ENCODE data around the gene EFCAB6. TPM values are rescaled to one million over a fixed set of nuclear protein-coding genes. Genes with fewer than 3 reads are reported as not detected.

EFCAB6 gene
- total RNA-seq, 1 experiment from 2014 or later, result 0.52 TPM

DNA sequence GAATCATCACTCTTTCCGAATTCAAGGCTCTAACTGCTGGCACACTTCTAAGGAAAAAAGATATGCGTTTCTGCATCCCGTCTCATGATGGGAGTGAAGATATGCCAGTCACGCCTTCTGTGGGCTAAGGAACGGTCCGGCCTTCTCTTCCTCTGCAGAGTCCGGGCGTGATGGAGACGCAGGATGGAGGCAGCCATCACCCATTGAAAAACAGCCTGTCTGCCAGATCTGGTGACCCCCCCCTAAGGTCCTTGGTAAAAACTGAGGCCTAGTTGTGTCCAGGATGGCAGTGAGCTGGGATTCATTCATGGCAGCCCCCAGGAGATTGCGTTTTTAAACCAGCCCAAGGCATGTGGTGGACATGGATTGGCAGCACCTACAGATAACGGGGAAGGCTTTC lies 6.9 kb upstream of the EFCAB6 start:
- no peaks in the 10 kb centered on the region for H3K27me3 ChIP-seq (ENCODE audit: insufficient read depth, low read length)
- no peaks in the 10 kb centered on the region for H3K36me3 ChIP-seq (ENCODE audit: control insufficient read depth in 1 of 2, insufficient read depth in 2 of 2, low read length in 2 of 2)
- no peaks in the 10 kb centered on the region for H3K79me2 ChIP-seq (ENCODE audit: insufficient read depth, low read length)
- H3K27ac ChIP-seq (ENCODE audit: low read depth, low read length), result no peak overlapping the region
- intact Hi-C loops (cut with micrococcal nuclease), result no loop called here
- no peak overlapping the region for H3K4me3 ChIP-seq (replicated peaks in 1 of 2; ENCODE audit: low read depth in 1 of 2, low read length in 2 of 2)
- no peak for TF ChIP-seq JUND (IDR thresholded peaks at IDR 0.05)
- TF ChIP-seq CBX3 (IDR thresholded peaks at IDR 0.05; ENCODE audit: low read depth), result no peak
- TF ChIP-seq, protein P1, sequence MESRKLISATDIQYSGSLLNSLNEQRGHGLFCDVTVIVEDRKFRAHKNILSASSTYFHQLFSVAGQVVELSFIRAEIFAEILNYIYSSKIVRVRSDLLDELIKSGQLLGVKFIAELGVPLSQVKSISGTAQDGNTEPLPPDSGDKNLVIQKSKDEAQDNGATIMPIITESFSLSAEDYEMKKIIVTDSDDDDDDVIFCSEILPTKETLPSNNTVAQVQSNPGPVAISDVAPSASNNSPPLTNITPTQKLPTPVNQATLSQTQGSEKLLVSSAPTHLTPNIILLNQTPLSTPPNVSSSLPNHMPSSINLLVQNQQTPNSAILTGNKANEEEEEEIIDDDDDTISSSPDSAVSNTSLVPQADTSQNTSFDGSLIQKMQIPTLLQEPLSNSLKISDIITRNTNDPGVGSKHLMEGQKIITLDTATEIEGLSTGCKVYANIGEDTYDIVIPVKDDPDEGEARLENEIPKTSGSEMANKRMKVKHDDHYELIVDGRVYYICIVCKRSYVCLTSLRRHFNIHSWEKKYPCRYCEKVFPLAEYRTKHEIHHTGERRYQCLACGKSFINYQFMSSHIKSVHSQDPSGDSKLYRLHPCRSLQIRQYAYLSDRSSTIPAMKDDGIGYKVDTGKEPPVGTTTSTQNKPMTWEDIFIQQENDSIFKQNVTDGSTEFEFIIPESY (IDR thresholded peaks at IDR 0.05; ENCODE audit: extremely low read depth, insufficient replicate concordance, low read length), result no peak
- TF ChIP-seq YY1 (IDR thresholded peaks at IDR 0.05; ENCODE audit: extremely low read depth, insufficient replicate concordance, low read depth, low read length), result no peak
- TF ChIP-seq POLR2AphosphoS5 (IDR thresholded peaks at IDR 0.05; ENCODE audit: low read depth, low read length), result no peak
- TF ChIP-seq ZFX (IDR thresholded peaks at IDR 0.05), result no peak
- TF ChIP-seq EZH2phosphoT487 (IDR thresholded peaks at IDR 0.05; ENCODE audit: borderline replicate concordance), result no peak
- no peak for TF ChIP-seq FOSL1 (IDR thresholded peaks at IDR 0.05; ENCODE audit: low read depth)
- TF ChIP-seq CEBPB (IDR thresholded peaks at IDR 0.05; ENCODE audit: low read depth), result no peak
- ChIA-PET POLR2A (no interaction called here), RAD21 (ENCODE audit: low non-redundant PET in 1 of 2, low total read pairs in 2 of 2, uncharacterized antibody in 2 of 2, unreplicated experiment in 2 of 2) (no interaction called here), CTCF (no interaction called here)
- no peak overlapping the region for H3K9ac ChIP-seq (ENCODE audit: low read length)
- H3K4me2 ChIP-seq (ENCODE audit: low read length), result no peak overlapping the region
- no peaks in the 10 kb centered on the region for H3K9me3 ChIP-seq (ENCODE audit: control insufficient read depth in 1 of 2, insufficient read depth in 1 of 2, low read depth in 1 of 2, low read length in 2 of 2)
- no peaks in the 10 kb centered on the region for H3K4me1 ChIP-seq (ENCODE audit: control insufficient read depth in 1 of 2, insufficient read depth in 2 of 2, low read length in 2 of 2)
- ATAC-seq (no peak), DNase-seq (ENCODE audit: low read depth, low spot score) (no peak)
- no TSS peak for BruUV-seq (replicated peaks)
- H2AFZ ChIP-seq (ENCODE audit: low read depth, low read length, poor library complexity, severe bottlenecking), result no peak overlapping the region
- no peaks in the 10 kb centered on the region for H3K9me2 ChIP-seq (ENCODE audit: insufficient read depth)
- no peaks in the 10 kb centered on the region for H4K20me1 ChIP-seq (ENCODE audit: insufficient read depth)

DNA sequence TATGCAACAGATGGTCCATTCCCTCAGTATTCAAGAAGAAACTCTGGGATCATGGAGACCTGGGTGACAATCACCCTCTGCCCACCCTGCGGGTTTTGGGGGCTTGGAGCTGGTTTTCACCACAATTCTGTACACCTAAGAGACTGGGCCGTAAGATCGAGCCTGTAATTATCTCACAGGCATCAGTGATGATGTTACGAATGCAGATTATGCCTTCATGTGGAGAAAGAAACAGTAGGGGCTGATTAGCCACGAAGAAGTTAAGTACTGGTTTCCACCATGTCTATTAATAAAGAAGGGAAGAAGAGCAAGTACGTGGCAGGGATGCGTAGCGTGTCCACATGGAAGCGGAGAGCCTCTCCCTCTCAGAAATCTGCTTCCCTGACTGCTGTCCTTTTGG lies 5.3 kb upstream of the EFCAB6 start:
- DNase-seq (ENCODE audit: low read depth, low spot score) (no peak), ATAC-seq (no peak)
- ChIA-PET RAD21 (ENCODE audit: low non-redundant PET in 1 of 2, low total read pairs in 2 of 2, uncharacterized antibody in 2 of 2, unreplicated experiment in 2 of 2) (no interaction called here), POLR2A (no interaction called here), CTCF (interaction anchor here (1.4 kb wide), 1 partner anchor 10 kb away, joined by 3 read pairs; no protein-coding TSS in a partner anchor)
- TF ChIP-seq EGR1 (IDR thresholded peaks at IDR 0.05; ENCODE audit: low read depth) (no peak), CEBPB (IDR thresholded peaks at IDR 0.05; ENCODE audit: low read depth) (no peak), POLR2A (IDR thresholded peaks at IDR 0.05; ENCODE audit: borderline replicate concordance, extremely low read depth, insufficient read depth, insufficient read length) (no peak), ZNF274 (IDR thresholded peaks at IDR 0.05; ENCODE audit: low read depth, low read length) (no peak), POLR2AphosphoS5 (IDR thresholded peaks at IDR 0.05; ENCODE audit: low read depth, low read length) (no peak), SIN3A (IDR thresholded peaks at IDR 0.05; ENCODE audit: low read depth) (no peak), ELF1 (IDR thresholded peaks at IDR 0.05; ENCODE audit: borderline replicate concordance, low read depth) (no peak), RAD21 (IDR thresholded peaks at IDR 0.05; ENCODE audit: low read depth) (no peak)
- TF ChIP-seq, protein P2, sequence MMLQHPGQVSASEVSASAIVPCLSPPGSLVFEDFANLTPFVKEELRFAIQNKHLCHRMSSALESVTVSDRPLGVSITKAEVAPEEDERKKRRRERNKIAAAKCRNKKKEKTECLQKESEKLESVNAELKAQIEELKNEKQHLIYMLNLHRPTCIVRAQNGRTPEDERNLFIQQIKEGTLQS (IDR thresholded peaks at IDR 0.05), result no peak
- TF ChIP-seq, protein P3, sequence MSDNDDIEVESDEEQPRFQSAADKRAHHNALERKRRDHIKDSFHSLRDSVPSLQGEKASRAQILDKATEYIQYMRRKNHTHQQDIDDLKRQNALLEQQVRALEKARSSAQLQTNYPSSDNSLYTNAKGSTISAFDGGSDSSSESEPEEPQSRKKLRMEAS (IDR thresholded peaks at IDR 0.05), result no peak
- intact Hi-C loops (cut with micrococcal nuclease), result no loop called here
- Histone ChIP-seq H3K9me3 (ENCODE audit: control insufficient read depth in 1 of 2, insufficient read depth in 1 of 2, low read depth in 1 of 2, low read length in 2 of 2) (no peaks in the 10 kb centered on the region), H3K9ac (ENCODE audit: low read length) (no peak overlapping the region), H3K79me2 (ENCODE audit: insufficient read depth, low read length) (0 out of 2 replicates have a peak, but pooled peaks cover 8% of the 10 kb centered on the region), H3K4me1 (ENCODE audit: control insufficient read depth in 1 of 2, insufficient read depth in 2 of 2, low read length in 2 of 2) (peaks cover 0 to 12% of the 10 kb centered on the region in 2 experiments; a peak in 1 of 4 replicates), H2AFZ (ENCODE audit: low read depth, low read length, poor library complexity, severe bottlenecking) (no peak overlapping the region), H3K27ac (ENCODE audit: low read depth, low read length) (no peak overlapping the region), H3K36me3 (ENCODE audit: control insufficient read depth in 1 of 2, insufficient read depth in 2 of 2, low read length in 2 of 2) (no peaks in the 10 kb centered on the region), H3K27me3 (ENCODE audit: insufficient read depth, low read length) (no peaks in the 10 kb centered on the region), H3K4me3 (replicated peaks in 1 of 2; ENCODE audit: low read depth in 1 of 2, low read length in 2 of 2) (no peak overlapping the region), H3K4me2 (ENCODE audit: low read length) (no peak overlapping the region), H3K9me2 (ENCODE audit: insufficient read depth) (no peaks in the 10 kb centered on the region), H4K20me1 (ENCODE audit: insufficient read depth) (no peaks in the 10 kb centered on the region)
- no TSS peak for BruUV-seq (replicated peaks)
